ENCODE results near the gene EGLN3.

- TF ChIP-seq EZH2 (IDR thresholded peaks at IDR 0.05; ENCODE audit: borderline replicate concordance, low read depth, low read length, severe bottlenecking) (no peak), CTCF (IDR thresholded peaks at IDR 0.05; ENCODE audit: extremely low read depth in 1 of 2, insufficient read depth in 1 of 2, low read depth in 1 of 2, low read length in 2 of 2) (no peak), POLR2A (IDR thresholded peaks at IDR 0.05; ENCODE audit: low read depth, low read length) (no peak), FOS (IDR thresholded peaks at IDR 0.05; ENCODE audit: borderline replicate concordance, insufficient read depth, low read length) (no peak), MAX (IDR thresholded peaks at IDR 0.05; ENCODE audit: insufficient read depth, insufficient read length) (no peak), POLR2AphosphoS5 (IDR thresholded peaks at IDR 0.05; ENCODE audit: insufficient read depth, low read depth, low read length) (no peak), GATA2 (IDR thresholded peaks at IDR 0.05; ENCODE audit: insufficient read depth, insufficient read length, low read depth, low read length) (no peak), MYC (IDR thresholded peaks at IDR 0.05; ENCODE audit: low read depth, low read length) (no peak), JUN (IDR thresholded peaks at IDR 0.05; ENCODE audit: borderline replicate concordance, insufficient read depth, insufficient read length, low read depth) (no peak)
Measured at GRCh38 chr14:33967138-33967537, 16.3 kb upstream of the EGLN3 start.

Measured in endothelial cell of umbilical vein (primary cell).